Keratinocyte (primary cell): Measurements from ENCODE around the gene MAPK1. TPM values are rescaled to one million over a fixed set of nuclear protein-coding genes. Genes with fewer than 3 reads are reported as not detected.
"Not testable (repeated sequence)": the region's sequence is repeated elsewhere in the genome, so short reads cannot be mapped to it uniquely, and the experiment has no call there.

Experiments used
- DNase-seq: peaks from one replicate; pipeline ENCODE4 v3.0.0-alpha.2; 2011; ENCODE audit warnings: low read depth, missing footprints, low spot score
- FAIRE-seq: peaks from 2 replicates; lab custom pipeline; 2011; peaks lifted over from hg19 to GRCh38; lab: Jason Lieb, UNC
- H2AFZ ChIP-seq: 2 replicates; pipeline ENCODE4 v1.6.0; 2012; ENCODE audit warnings: low read length, control low read depth, inconsistent platforms; ENCODE audit not compliant: control insufficient read depth
- H3K27ac ChIP-seq: 2 replicates; pipeline ENCODE4 v1.5.1; 2011; ENCODE audit warnings: low read length; ENCODE audit not compliant: control insufficient read depth, insufficient read depth
- H3K27me3 ChIP-seq: 3 replicates; pipeline ENCODE4 v1.6.0; 2011; ENCODE audit warnings: low read length; ENCODE audit not compliant: control insufficient read depth, insufficient read depth; ENCODE audit errors: extremely low read depth
- H3K36me3 ChIP-seq, 2 experiments: 2 replicates in 1 of 2; 3 replicates in 1 of 2; pipeline ENCODE4 v1.5.1; 2011; ENCODE audit warnings: low read length in 2 of 2, mild to moderate bottlenecking in 1 of 2; ENCODE audit not compliant: control insufficient read depth in 2 of 2, insufficient read depth in 2 of 2; ENCODE audit errors: extremely low read depth in 1 of 2
- H3K4me1 ChIP-seq: 3 replicates; pipeline ENCODE4 v1.5.1; 2011; ENCODE audit warnings: low read length; ENCODE audit not compliant: control insufficient read depth, insufficient read depth; ENCODE audit errors: extremely low read depth
- H3K4me2 ChIP-seq: 3 replicates; pipeline ENCODE4 v1.6.0; 2011; ENCODE audit warnings: low read depth, low read length; ENCODE audit not compliant: control insufficient read depth, insufficient read depth; ENCODE audit errors: extremely low read depth
- H3K4me3 ChIP-seq, 3 experiments: fragments of 200-600 bp in 1 of 3; sonication (generic) in 1 of 3; 2 replicates in 2 of 3; 3 replicates in 1 of 3; pipeline ENCODE4 v1.5.1; 2011 to 2016; ENCODE audit warnings: low read length in 3 of 3, mild to moderate bottlenecking in 3 of 3, control low read depth in 2 of 3, inconsistent platforms in 1 of 3, low read depth in 1 of 3, mixed read lengths in 1 of 3, mixed run types in 1 of 3, moderate library complexity in 1 of 3; ENCODE audit not compliant: control insufficient read depth in 2 of 3, insufficient read depth in 2 of 3; ENCODE audit errors: extremely low read depth in 1 of 3
- H3K79me2 ChIP-seq: 2 replicates; pipeline ENCODE4 v1.6.0; 2012; ENCODE audit warnings: low read length; ENCODE audit not compliant: control insufficient read depth, insufficient read depth
- H3K9ac ChIP-seq: 3 replicates; pipeline ENCODE4 v1.6.0; 2011; ENCODE audit warnings: low read length; ENCODE audit not compliant: control insufficient read depth, insufficient read depth; ENCODE audit errors: extremely low read depth
- H3K9me1 ChIP-seq: 3 replicates; pipeline ENCODE4 v1.6.0; 2011; ENCODE audit warnings: low read length; ENCODE audit not compliant: control insufficient read depth, insufficient read depth; ENCODE audit errors: extremely low read depth
- H3K9me3 ChIP-seq: 2 replicates; pipeline ENCODE4 v1.5.1; 2012; ENCODE audit warnings: low read depth, low read length; ENCODE audit not compliant: control insufficient read depth
- H4K20me1 ChIP-seq: 3 replicates; pipeline ENCODE4 v1.6.0; 2011; ENCODE audit warnings: low read length; ENCODE audit not compliant: control insufficient read depth, insufficient read depth; ENCODE audit errors: extremely low read depth
- EZH2 ChIP-seq: IDR thresholded peaks from one replicate; pipeline ENCODE4 v1.6.1; 2012; ENCODE audit warnings: inconsistent platforms, mild to moderate bottlenecking, low read length, moderate library complexity
- dilution Hi-C: fragments of 300-500 bp; cut with MboI; formaldehyde crosslinking; loops from one replicate; pipeline ENCODE4 v1.7.0; 2020; ENCODE audit warnings: low sequenced_read_pairs; ENCODE audit not compliant: extremely low pct_ligation_motif_present
- polyA plus RNA-seq, 5 experiments: library from polyadenylated mRNA; depleted of rRNA in 3 of 5; stranded (reverse) in 3 of 5; stranded (forward) in 1 of 5; unstranded in 1 of 5; fragments of >200 nt; gene quantifications; 1 replicate in 1 of 5; 2 replicates in 3 of 5; 3 replicates in 1 of 5; pipeline versions ENCODE4 v1.2.1 to v1.2.3, GENCODE V29; 2011 to 2012; ENCODE audit warnings: missing spikeins in 2 of 5, low read depth in 1 of 5, low replicate concordance in 1 of 5
- TF ChIP-seq, protein P1 (sequence below), 3 experiments: IDR thresholded peaks in 1 of 3; conservative IDR thresholded peaks in 1 of 3; optimal IDR thresholded peaks in 1 of 3; 2 replicates in 2 of 3; 3 replicates in 1 of 3; pipeline versions ENCODE3 to v1.5.1; 2011; ENCODE audit warnings: low read length in 3 of 3, mild to moderate bottlenecking in 3 of 3, moderate library complexity in 2 of 3, control low read depth in 1 of 3, inconsistent platforms in 1 of 3; ENCODE audit not compliant: insufficient read depth in 2 of 3; ENCODE audit errors: extremely low read depth in 1 of 3

Gene MAPK1
- polyA plus RNA-seq, 1 donor (not counting 4 experiments of a cell fraction or from before 2014, with no cell fraction given), result 136 TPM

DNA sequence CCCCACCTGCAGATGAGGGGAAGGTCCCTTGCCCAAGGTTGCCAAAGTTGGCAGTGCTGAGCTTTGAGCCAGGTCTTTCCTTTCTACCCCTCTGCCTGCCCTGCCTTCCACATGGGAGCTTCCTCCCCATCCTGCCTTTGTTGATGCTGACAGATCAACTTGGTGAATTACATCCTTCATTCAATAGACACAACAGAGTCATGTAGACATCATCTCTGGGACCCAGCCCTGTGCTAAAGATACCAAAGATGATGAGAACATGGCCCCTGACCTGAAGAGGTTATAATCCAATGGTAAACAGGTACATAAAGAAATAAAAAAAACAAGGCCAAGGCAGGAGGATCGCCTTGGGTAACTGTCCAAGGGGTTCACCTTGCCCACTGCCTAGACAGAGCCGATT is 42.4 kb upstream of the MAPK1 start:
- FAIRE-seq (no peak), DNase-seq (no peak)
- Histone ChIP-seq H3K4me2 (no peak overlapping the region), H3K4me3 (no peak overlapping the region), H3K4me1 (no peaks in the 10 kb centered on the region), H3K9me3 (no peaks in the 10 kb centered on the region), H3K9ac (no peak overlapping the region), H3K79me2 (no peaks in the 10 kb centered on the region), H3K27me3 (no peaks in the 10 kb centered on the region), H4K20me1 (no peaks in the 10 kb centered on the region), H3K27ac (no peak overlapping the region), H3K36me3 (no peaks in the 10 kb centered on the region), H2AFZ (no peak overlapping the region), H3K9me1 (no peaks in the 10 kb centered on the region)
- no peak for TF ChIP-seq EZH2
- TF ChIP-seq, protein P1, sequence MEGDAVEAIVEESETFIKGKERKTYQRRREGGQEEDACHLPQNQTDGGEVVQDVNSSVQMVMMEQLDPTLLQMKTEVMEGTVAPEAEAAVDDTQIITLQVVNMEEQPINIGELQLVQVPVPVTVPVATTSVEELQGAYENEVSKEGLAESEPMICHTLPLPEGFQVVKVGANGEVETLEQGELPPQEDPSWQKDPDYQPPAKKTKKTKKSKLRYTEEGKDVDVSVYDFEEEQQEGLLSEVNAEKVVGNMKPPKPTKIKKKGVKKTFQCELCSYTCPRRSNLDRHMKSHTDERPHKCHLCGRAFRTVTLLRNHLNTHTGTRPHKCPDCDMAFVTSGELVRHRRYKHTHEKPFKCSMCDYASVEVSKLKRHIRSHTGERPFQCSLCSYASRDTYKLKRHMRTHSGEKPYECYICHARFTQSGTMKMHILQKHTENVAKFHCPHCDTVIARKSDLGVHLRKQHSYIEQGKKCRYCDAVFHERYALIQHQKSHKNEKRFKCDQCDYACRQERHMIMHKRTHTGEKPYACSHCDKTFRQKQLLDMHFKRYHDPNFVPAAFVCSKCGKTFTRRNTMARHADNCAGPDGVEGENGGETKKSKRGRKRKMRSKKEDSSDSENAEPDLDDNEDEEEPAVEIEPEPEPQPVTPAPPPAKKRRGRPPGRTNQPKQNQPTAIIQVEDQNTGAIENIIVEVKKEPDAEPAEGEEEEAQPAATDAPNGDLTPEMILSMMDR (optimal IDR thresholded peaks at IDR 0.05 in 1 of 3, IDR thresholded peaks at IDR 0.05 in 1 of 3, conservative IDR thresholded peaks at IDR 0.05 in 1 of 3; ENCODE audit: extremely low read depth in 1 of 3, insufficient read depth in 2 of 3, low read length in 3 of 3), result no peak
- dilution Hi-C loops, result no loop called here

DNA sequence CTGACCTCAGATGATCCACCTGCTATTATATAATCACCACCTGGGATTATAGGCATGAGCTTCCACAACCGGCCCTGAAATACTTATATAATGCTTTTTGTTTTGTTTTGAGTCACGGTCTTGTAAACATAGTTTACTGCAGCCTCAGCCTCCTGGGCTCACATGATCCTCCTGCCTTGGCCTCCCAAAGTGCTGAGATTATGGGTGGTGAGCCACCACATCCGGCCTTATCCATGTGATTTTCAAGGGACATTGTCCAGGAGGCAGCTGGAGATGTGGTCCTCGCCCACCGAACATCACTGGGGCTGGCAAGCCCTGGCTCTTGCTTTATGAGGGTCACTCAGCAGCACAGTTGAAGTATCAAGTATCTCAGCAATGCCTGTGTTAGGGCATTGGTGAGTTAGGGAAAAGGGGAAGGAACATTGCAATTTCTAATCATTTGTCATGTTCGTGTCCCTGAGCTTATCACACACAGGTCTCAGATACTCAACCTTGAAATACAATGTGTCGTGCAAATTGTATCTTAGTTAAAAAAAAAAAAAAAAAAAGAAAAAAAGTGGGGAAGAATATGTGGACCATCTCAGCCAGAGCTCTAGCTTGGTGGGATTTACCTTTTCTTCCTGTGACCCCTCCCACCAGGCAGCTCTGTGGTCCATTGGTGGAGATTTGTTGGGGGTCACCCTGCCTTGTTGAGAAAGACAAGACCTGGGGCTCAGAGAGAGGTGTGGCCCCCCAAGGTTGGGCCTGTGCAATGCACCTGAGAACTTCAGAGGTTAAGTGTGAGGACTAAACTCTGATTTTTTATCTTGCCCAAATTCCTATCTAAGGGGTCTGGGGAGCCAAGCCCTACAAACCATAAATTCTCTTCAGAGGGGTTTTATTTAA is 40.4 kb upstream of the MAPK1 start:
- no peaks in the 10 kb centered on the region for H3K4me1 ChIP-seq
- H3K36me3 ChIP-seq, result no peaks in the 10 kb centered on the region
- no peak overlapping the region for H3K4me2 ChIP-seq
- H3K9ac ChIP-seq, result no peak overlapping the region
- no peak for FAIRE-seq
- H2AFZ ChIP-seq, result no peak overlapping the region
- no peak overlapping the region for H3K4me3 ChIP-seq
- H3K79me2 ChIP-seq, result no peaks in the 10 kb centered on the region
- DNase-seq, result no peak
- H4K20me1 ChIP-seq, result no peaks in the 10 kb centered on the region
- no peaks in the 10 kb centered on the region for H3K9me1 ChIP-seq
- no peak overlapping the region for H3K27ac ChIP-seq
- no peaks in the 10 kb centered on the region for H3K9me3 ChIP-seq
- dilution Hi-C loops, result no loop called here
- TF ChIP-seq, protein P1 (optimal IDR thresholded peaks at IDR 0.05 in 1 of 3, IDR thresholded peaks at IDR 0.05 in 1 of 3, conservative IDR thresholded peaks at IDR 0.05 in 1 of 3; ENCODE audit: extremely low read depth in 1 of 3, insufficient read depth in 2 of 3, low read length in 3 of 3), result no peak
- TF ChIP-seq EZH2, result no peak
- H3K27me3 ChIP-seq, result no peaks in the 10 kb centered on the region

DNA sequence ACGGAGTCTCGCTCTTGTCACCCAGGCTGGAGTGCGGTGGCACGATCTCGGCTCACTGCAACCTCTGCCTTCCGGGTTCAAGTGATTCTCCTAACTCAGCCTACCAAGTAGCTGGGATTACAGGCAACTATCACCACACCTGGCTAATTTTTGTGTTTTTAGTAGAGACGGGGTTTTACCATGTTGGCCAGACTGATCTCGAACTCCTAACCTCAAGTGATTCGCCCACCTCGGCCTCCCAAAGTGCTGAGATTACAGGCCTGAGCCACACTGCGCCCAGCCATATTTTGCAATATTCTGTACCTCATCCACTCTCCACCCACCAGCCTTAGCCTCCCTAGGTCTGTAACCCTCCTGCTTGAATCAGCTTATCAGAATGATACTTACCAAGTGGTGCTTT is 37.8 kb upstream of the MAPK1 start:
- not testable (repeated sequence) for FAIRE-seq

More for the DNA sequence above, 37.8 kb upstream of the MAPK1 start:
- DNase-seq, H3K9ac ChIP-seq, H3K4me3 ChIP-seq, H3K4me1 ChIP-seq, H2AFZ ChIP-seq, H3K9me3 ChIP-seq, dilution Hi-C loops, H3K9me1 ChIP-seq, H4K20me1 ChIP-seq, H3K27ac ChIP-seq, H3K79me2 ChIP-seq, H3K27me3 ChIP-seq, H3K36me3 ChIP-seq, H3K4me2 ChIP-seq: not testable (repeated sequence)
